Measurements from ENCODE around the gene DNAH7.

- TF ChIP-seq ETS1 (IDR thresholded peaks at IDR 0.05) (no peak), CTCF (conservative IDR thresholded peaks at IDR 0.05; ENCODE audit: low read depth in 2 of 2) (no peak), EZH2 (IDR thresholded peaks at IDR 0.05; ENCODE audit: low read depth, unreplicated experiment) (no peak), POLR2AphosphoS5 (IDR thresholded peaks at IDR 0.05; ENCODE audit: low read depth) (no peak), EZH2phosphoT487 (IDR thresholded peaks at IDR 0.05; ENCODE audit: unreplicated experiment) (no peak), REST (IDR thresholded peaks at IDR 0.05; ENCODE audit: unreplicated experiment) (no peak), NANOG (IDR thresholded peaks at IDR 0.05; ENCODE audit: borderline replicate concordance) (no peak), CREB1 (CRISPR knock-in tag; IDR thresholded peaks at IDR 0.05; ENCODE audit: low read depth) (no peak), JUNB (IDR thresholded peaks at IDR 0.05; ENCODE audit: unreplicated experiment) (no peak), STAT1 (IDR thresholded peaks at IDR 0.05; ENCODE audit: unreplicated experiment) (no peak), ZNF114 (CRISPR knock-in tag; IDR thresholded peaks at IDR 0.05) (no peak), ZNF331 (CRISPR knock-in tag; IDR thresholded peaks at IDR 0.05; ENCODE audit: low read depth) (no peak)
- TF ChIP-seq, protein P1, sequence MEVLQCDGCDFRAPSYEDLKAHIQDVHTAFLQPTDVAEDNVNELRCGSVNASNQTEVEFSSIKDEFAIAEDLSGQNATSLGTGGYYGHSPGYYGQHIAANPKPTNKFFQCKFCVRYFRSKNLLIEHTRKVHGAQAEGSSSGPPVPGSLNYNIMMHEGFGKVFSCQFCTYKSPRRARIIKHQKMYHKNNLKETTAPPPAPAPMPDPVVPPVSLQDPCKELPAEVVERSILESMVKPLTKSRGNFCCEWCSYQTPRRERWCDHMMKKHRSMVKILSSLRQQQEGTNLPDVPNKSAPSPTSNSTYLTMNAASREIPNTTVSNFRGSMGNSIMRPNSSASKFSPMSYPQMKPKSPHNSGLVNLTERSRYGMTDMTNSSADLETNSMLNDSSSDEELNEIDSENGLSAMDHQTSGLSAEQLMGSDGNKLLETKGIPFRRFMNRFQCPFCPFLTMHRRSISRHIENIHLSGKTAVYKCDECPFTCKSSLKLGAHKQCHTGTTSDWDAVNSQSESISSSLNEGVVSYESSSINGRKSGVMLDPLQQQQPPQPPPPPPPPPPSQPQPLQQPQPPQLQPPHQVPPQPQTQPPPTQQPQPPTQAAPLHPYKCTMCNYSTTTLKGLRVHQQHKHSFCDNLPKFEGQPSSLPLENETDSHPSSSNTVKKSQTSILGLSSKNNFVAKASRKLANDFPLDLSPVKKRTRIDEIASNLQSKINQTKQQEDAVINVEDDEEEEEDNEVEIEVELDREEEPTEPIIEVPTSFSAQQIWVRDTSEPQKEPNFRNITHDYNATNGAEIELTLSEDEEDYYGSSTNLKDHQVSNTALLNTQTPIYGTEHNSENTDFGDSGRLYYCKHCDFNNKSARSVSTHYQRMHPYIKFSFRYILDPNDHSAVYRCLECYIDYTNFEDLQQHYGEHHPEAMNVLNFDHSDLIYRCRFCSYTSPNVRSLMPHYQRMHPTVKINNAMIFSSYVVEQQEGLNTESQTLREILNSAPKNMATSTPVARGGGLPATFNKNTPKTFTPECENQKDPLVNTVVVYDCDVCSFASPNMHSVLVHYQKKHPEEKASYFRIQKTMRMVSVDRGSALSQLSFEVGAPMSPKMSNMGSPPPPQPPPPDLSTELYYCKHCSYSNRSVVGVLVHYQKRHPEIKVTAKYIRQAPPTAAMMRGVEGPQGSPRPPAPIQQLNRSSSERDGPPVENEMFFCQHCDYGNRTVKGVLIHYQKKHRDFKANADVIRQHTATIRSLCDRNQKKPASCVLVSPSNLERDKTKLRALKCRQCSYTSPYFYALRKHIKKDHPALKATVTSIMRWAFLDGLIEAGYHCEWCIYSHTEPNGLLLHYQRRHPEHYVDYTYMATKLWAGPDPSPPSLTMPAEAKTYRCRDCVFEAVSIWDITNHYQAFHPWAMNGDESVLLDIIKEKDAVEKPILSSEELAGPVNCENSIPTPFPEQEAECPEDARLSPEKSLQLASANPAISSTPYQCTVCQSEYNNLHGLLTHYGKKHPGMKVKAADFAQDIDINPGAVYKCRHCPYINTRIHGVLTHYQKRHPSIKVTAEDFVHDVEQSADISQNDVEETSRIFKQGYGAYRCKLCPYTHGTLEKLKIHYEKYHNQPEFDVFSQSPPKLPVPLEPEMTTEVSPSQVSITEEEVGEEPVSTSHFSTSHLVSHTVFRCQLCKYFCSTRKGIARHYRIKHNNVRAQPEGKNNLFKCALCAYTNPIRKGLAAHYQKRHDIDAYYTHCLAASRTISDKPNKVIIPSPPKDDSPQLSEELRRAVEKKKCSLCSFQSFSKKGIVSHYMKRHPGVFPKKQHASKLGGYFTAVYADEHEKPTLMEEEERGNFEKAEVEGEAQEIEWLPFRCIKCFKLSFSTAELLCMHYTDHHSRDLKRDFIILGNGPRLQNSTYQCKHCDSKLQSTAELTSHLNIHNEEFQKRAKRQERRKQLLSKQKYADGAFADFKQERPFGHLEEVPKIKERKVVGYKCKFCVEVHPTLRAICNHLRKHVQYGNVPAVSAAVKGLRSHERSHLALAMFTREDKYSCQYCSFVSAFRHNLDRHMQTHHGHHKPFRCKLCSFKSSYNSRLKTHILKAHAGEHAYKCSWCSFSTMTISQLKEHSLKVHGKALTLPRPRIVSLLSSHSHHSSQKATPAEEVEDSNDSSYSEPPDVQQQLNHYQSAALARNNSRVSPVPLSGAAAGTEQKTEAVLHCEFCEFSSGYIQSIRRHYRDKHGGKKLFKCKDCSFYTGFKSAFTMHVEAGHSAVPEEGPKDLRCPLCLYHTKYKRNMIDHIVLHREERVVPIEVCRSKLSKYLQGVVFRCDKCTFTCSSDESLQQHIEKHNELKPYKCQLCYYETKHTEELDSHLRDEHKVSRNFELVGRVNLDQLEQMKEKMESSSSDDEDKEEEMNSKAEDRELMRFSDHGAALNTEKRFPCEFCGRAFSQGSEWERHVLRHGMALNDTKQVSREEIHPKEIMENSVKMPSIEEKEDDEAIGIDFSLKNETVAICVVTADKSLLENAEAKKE (CRISPR knock-in tag; IDR thresholded peaks at IDR 0.05): no peak
Measured at GRCh38 chr2:195727106-195727505, 341.5 kb downstream of the DNAH7 start.
